Cardiac fibroblast (primary cell): ENCODE data around the gene ZNF71.
A peak's percentile ranks its signal among the peaks of the same experiment; 100 is the strongest.

ENCODE experiments used
- DNase-seq, 2 donors: peaks; one replicate each; pipeline versions ENCODE4 v3.0.0 to v3.0.0-alpha.2; 2010; ENCODE audit warnings: low read depth in 2 of 2
- H3K4me3 ChIP-seq, 2 donors: replicated peaks in 1 of 2; 1 replicate in 1 of 2; 2 replicates in 1 of 2; pipeline ENCODE4 v1.5.1; 2011; ENCODE audit warnings: low read depth in 2 of 2, low read length in 2 of 2, mild to moderate bottlenecking in 2 of 2, moderate library complexity in 1 of 2
- TF ChIP-seq, protein P1 (sequence below): IDR thresholded peaks from one replicate; pipeline ENCODE4 v1.5.1; 2011; ENCODE audit warnings: low read depth, mild to moderate bottlenecking, low read length, inconsistent platforms

The ZNF71 gene

DNA sequence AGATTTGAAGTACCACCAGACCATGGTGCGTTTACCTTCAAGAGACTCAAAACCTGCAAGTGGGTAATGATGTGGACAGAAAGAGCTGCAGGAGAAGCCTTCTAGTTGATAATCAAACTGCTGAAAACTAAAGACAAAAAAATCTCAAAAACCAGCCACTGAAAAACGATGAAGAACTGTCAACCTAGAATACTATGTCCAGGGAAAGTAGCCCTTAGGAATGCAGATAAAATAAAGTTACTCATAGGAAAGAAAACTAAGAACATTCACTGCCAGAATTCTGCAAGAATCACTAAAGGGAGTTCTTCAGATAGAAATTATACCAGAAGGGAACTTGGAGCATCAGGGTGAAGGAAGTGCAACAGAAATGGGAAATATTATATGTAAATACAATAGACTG, 22.5 kb upstream of the ZNF71 start:
- no peak for DNase-seq
- H3K4me3 ChIP-seq = no peak overlapping the region
- TF ChIP-seq, protein P1, sequence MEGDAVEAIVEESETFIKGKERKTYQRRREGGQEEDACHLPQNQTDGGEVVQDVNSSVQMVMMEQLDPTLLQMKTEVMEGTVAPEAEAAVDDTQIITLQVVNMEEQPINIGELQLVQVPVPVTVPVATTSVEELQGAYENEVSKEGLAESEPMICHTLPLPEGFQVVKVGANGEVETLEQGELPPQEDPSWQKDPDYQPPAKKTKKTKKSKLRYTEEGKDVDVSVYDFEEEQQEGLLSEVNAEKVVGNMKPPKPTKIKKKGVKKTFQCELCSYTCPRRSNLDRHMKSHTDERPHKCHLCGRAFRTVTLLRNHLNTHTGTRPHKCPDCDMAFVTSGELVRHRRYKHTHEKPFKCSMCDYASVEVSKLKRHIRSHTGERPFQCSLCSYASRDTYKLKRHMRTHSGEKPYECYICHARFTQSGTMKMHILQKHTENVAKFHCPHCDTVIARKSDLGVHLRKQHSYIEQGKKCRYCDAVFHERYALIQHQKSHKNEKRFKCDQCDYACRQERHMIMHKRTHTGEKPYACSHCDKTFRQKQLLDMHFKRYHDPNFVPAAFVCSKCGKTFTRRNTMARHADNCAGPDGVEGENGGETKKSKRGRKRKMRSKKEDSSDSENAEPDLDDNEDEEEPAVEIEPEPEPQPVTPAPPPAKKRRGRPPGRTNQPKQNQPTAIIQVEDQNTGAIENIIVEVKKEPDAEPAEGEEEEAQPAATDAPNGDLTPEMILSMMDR = no peak

DNA sequence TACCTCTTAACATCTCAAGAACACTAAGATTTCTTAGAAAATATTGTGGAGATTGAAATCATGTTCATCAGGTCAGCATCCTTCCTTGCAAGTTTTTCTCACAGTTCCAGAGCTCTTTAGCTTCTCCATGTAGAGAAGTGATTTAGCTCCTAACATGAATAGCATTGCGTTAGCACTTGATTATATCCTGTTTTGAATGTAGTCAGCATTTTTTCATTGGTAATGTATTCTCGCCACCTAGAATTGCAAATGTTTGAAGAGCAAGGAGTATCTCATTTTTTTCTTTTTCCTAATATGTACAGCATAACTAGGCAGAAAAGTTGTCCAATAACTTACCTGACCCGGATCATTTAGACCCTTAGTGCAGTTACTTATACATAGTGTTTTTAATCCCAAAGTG, 21.2 kb upstream of the ZNF71 start:
- H3K4me3 ChIP-seq = no peak overlapping the region
- TF ChIP-seq, protein P1 = no peak
- no peak for DNase-seq

DNA sequence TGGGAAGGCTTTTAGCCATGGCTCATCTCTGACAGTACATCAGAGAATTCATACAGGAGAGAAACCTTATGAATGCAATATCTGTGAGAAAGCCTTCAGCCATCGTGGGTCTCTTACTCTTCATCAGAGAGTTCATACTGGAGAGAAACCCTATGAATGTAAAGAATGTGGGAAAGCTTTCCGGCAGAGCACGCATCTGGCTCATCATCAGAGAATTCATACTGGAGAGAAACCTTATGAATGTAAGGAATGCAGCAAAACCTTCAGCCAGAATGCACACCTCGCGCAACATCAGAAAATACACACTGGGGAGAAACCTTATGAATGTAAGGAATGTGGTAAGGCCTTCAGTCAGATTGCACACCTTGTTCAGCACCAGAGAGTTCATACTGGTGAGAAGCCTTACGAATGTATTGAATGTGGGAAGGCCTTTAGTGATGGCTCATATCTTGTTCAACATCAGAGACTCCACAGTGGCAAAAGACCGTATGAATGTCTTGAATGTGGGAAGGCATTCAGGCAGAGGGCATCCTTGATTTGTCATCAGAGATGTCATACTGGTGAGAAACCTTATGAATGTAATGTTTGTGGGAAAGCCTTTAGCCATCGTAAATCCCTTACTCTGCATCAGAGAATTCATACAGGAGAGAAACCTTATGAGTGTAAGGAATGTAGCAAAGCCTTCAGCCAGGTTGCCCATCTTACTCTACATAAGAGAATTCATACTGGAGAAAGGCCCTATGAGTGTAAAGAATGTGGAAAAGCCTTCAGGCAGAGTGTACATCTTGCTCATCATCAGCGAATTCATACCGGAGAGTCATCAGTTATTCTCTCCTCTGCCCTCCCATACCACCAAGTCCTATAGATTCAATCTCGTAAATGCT, 17.1 kb upstream of the ZNF71 start:
- DNase-seq = peak in 1 of 2 donors; percentile 11
- TF ChIP-seq, protein P1 = no peak
- no peak overlapping the region for H3K4me3 ChIP-seq

DNA sequence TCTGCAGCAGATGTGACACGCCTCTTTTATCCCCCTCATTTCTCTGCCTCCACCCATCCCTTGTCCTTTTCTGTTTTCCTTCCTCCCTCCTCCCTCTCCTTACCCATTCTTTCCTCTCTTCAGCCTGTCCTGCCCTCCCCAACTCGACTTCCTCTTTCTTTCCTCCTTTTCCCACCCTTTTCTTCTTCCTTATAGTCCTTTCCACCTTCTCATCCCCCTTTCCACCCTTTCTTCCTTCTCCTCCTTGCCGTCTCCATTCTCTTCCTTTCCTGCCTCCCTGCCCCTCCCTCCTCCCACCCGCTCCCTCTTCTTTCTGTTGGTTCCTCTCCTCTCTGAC, 688 bp upstream of the ZNF71 start:
- H3K4me3 ChIP-seq = no peak overlapping the region
- TF ChIP-seq, protein P1 = no peak
- no peak for DNase-seq

DNA sequence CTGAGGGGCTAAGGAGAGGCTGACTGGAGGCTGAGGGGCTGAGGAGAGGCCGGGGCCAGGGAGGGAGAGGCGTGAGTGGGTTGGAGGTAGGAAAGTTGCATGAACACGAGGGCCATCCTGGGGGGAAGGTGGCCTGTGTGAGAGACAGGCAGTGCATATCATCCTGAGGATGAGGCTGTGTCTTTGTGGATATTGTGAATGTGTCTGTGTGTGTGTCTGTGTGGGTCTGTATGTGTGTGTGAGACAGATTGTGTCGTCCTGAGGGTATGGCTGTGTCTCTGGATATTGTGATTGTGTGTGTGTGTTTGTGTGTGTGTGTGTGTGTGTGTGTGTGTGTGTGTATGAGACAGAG, 422 bp downstream of the ZNF71 start:
- no peak for DNase-seq
- H3K4me3 ChIP-seq = peak overlapping the region; percentile 65 to 92
- TF ChIP-seq, protein P1 = no peak

DNA sequence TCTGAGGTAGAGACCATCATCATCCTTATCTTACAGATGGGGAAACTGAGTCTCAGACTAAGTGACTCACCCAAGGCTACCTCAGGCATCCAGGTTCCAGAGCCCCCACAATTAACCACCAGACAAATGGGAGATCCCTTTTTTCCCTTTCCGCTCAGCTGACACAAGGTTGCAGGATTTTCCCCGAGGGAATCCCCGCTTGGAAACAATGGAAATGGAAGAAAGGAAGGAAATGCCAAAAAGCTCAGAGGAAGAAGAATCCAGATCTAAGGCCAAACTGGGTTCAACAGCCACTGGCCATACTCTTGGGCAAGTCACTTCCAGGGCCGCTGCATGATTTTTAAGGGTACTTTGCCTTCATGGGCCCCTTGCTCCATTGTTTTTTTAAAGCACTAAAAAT, 1.6 kb downstream of the ZNF71 start:
- H3K4me3 ChIP-seq = no peak overlapping the region
- TF ChIP-seq, protein P1 = no peak
- DNase-seq = peak; percentile 18 to 25

DNA sequence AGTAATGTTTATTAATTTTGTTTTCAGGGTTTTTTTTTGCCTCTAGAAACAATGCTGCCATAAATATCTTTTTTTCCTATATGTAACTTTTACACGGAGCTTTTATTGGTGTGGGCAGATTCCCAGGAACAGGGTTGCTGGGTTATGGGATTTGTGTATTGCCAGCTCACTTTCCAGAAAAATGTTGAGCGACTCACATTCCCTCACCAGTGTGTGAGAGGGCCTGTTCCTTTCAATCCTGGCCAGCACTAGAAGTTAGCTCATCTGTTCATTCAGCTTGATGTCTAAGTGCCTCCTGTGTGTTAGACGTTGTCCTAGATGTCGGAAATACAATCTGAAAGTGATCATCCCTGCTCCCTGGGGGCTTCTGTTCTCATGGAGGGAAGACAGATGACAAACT, 2.6 kb downstream of the ZNF71 start:
- TF ChIP-seq, protein P1 = no peak
- DNase-seq = peak in 1 of 2 donors; percentile 1
- no peak overlapping the region for H3K4me3 ChIP-seq
